SK-N-SH (cell line): ENCODE data around the gene LSM14A.

Experiments used
- CTCF ChIP-seq: fragments of 200-600 bp; sonication (generic); IDR thresholded peaks from 2 replicates; pipeline ENCODE4 v1.6.1; 2017; ENCODE audit warnings: antibody characterized with exemption, mild to moderate bottlenecking, moderate library complexity
- TEAD4 ChIP-seq: IDR thresholded peaks from 2 replicates; pipeline ENCODE4 v1.4.0; 2012; ENCODE audit warnings: mild to moderate bottlenecking, borderline replicate concordance; ENCODE audit not compliant: insufficient read depth

- no peak for TF ChIP-seq TEAD4
- no peak for TF ChIP-seq CTCF
These were observed 56.5 kb downstream of the LSM14A start for GRCh38 chr19:34228762-34229161.
